ENCODE measurements around the gene IGF2R. TPM values are rescaled to one million over a fixed set of nuclear protein-coding genes. Genes with fewer than 3 reads are reported as not detected.
A peak's percentile ranks its signal among the peaks of the same experiment; 100 is the strongest.

IGF2R gene
- total and polyA plus RNA-seq, 7 donors: 40.1 to 167 (median 113) TPM

DNA sequence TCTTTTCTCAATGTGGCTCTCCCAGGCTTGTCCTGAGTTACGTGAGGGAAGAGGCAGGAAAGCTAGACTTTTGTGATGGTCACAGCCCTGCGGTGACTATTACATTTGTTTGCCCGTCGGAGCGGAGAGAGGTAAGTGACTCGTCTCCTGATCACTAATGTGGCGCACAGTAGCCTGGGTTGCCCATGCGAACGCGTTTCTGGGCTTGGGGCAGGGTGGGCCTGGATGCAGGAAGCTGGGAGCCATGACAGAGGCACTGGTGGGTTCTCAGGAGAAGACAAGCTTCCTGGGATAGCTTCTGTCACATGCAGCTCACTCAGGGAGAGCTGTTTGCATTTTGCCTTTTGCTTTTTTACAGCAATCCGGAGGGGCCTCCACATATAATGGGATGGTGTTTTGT, 60.6 kb downstream of the IGF2R start:
- peaks cover 6 to 67% of the 10 kb centered on the region in 2 donors for H3K36me3 ChIP-seq (ENCODE audit: insufficient read depth in 1 of 2, low read depth in 1 of 2)
- no peaks in the 10 kb centered on the region for H3K27me3 ChIP-seq (ENCODE audit: insufficient read depth in 3 of 3, low read length in 2 of 3)
- peak overlapping the region; percentile 80 for H3K27ac ChIP-seq
- intact Hi-C loops (cut with DNase I): loop anchor here in 1 of 2 donors (5.0 kb wide), 1 partner anchor 47 kb away; no protein-coding TSS in a partner anchor
- DNase-seq (no peak), ATAC-seq (no peak)
- no peak for TF ChIP-seq CTCF (IDR thresholded peaks at IDR 0.05)
- H3K9me3 ChIP-seq: no peaks in the 10 kb centered on the region
- H3K4me3 ChIP-seq: no peak overlapping the region
- H3K4me1 ChIP-seq: peaks cover 50% of the 10 kb centered on the region
- 82 to 87% (median 86%) methylated on average over 11 of the region's 11 CpGs for WGBS, 3 donors

GRCh38 chr6:160030103-160030502, 61.2 kb downstream of the IGF2R start:
- peaks cover 6 to 67% of the 10 kb centered on the region in 2 donors for H3K36me3 ChIP-seq (ENCODE audit: insufficient read depth in 1 of 2, low read depth in 1 of 2)
- 7 to 18% (median 10%) methylated on average over 5 of the region's 5 CpGs for WGBS, 3 donors
- H3K9me3 ChIP-seq: no peaks in the 10 kb centered on the region
- DNase-seq (peak; percentile 92 to 95), ATAC-seq (peak; percentile 88 to 92 (median 90))
- H3K27ac ChIP-seq: peak overlapping the region; percentile 80
- no peak overlapping the region for H3K4me3 ChIP-seq
- TF ChIP-seq CTCF (IDR thresholded peaks at IDR 0.05): no peak
- no peaks in the 10 kb centered on the region for H3K27me3 ChIP-seq (ENCODE audit: insufficient read depth in 3 of 3, low read length in 2 of 3)
- peaks cover 48% of the 10 kb centered on the region for H3K4me1 ChIP-seq
- intact Hi-C loops (cut with DNase I): loop anchor here (1.0 to 10.0 kb wide), 3 partner anchors 62 to 235 kb away; partner anchors contain the start of gene MRPL18 (in 1 of the 2)

DNA sequence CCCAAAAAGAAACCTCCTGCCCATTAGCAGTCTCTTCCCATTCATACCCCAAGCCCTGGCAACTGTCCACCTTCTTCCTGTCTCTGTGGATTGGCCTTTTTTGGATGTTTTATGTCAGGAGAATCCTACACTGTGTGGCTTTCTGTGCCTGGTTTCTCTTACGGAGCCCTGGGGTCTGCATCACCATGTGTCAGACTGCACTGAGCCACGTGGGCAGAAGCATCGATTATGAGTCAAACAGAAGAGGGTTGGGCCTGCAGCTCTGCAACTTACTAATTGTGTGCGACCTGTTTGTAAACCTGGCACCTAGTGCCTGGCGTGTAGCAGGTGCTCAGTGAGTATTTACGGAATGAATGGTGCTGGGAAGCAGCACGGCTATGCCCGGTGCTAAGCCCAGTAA, 62.6 kb downstream of the IGF2R start:
- intact Hi-C loops (cut with DNase I): loop anchor here (10.0 kb wide), 2 partner anchors 157 to 237 kb away; partner anchors contain the start of gene MRPL18 (in 1 of the 2)
- peaks cover 6 to 74% of the 10 kb centered on the region in 2 donors for H3K36me3 ChIP-seq (ENCODE audit: insufficient read depth in 1 of 2, low read depth in 1 of 2)
- no peak for DNase-seq
- H3K9me3 ChIP-seq: no peaks in the 10 kb centered on the region
- H3K27me3 ChIP-seq (ENCODE audit: insufficient read depth in 3 of 3, low read length in 2 of 3): no peaks in the 10 kb centered on the region
- ATAC-seq: no peak
- 65 to 80% (median 67%) methylated on average over 8 of the region's 8 CpGs for WGBS, 3 donors
- no peak for TF ChIP-seq CTCF (IDR thresholded peaks at IDR 0.05)
- H3K4me3 ChIP-seq: no peak overlapping the region
- H3K4me1 ChIP-seq: peaks cover 54% of the 10 kb centered on the region
- peak overlapping the region; percentile 80 for H3K27ac ChIP-seq

GRCh38 chr6:160031871-160032270, 63.0 kb downstream of the IGF2R start:
- 71 to 87% (median 78%) methylated on average over 11 of the region's 11 CpGs for WGBS, 3 donors
- H3K27me3 ChIP-seq (ENCODE audit: insufficient read depth in 3 of 3, low read length in 2 of 3): no peaks in the 10 kb centered on the region
- DNase-seq (no peak), ATAC-seq (no peak)
- peaks cover 6 to 71% of the 10 kb centered on the region in 2 donors for H3K36me3 ChIP-seq (ENCODE audit: insufficient read depth in 1 of 2, low read depth in 1 of 2)
- TF ChIP-seq CTCF (IDR thresholded peaks at IDR 0.05): no peak
- intact Hi-C loops (cut with DNase I): loop anchor here (10.0 kb wide), 2 partner anchors 157 to 237 kb away; partner anchors contain the start of gene MRPL18 (in 1 of the 2)
- no peak overlapping the region for H3K4me3 ChIP-seq
- peak overlapping the region; percentile 80 for H3K27ac ChIP-seq
- peaks cover 54% of the 10 kb centered on the region for H3K4me1 ChIP-seq
- H3K9me3 ChIP-seq: no peaks in the 10 kb centered on the region

GRCh38 chr6:160032538-160032937, 63.7 kb downstream of the IGF2R start:
- peaks cover 6 to 65% of the 10 kb centered on the region in 2 donors for H3K36me3 ChIP-seq (ENCODE audit: insufficient read depth in 1 of 2, low read depth in 1 of 2)
- WGBS, 3 donors: 71 to 77% (median 72%) methylated on average over 7 of the region's 7 CpGs
- no peaks in the 10 kb centered on the region for H3K27me3 ChIP-seq (ENCODE audit: insufficient read depth in 3 of 3, low read length in 2 of 3)
- H3K4me3 ChIP-seq: no peak overlapping the region
- peaks cover 53% of the 10 kb centered on the region for H3K4me1 ChIP-seq
- intact Hi-C loops (cut with DNase I): loop anchor here (10.0 kb wide), 2 partner anchors 158 to 238 kb away; partner anchors contain the start of gene MRPL18 (in 1 of the 2)
- no peak overlapping the region for H3K27ac ChIP-seq
- no peak for TF ChIP-seq CTCF (IDR thresholded peaks at IDR 0.05)
- no peak for DNase-seq
- no peaks in the 10 kb centered on the region for H3K9me3 ChIP-seq
- ATAC-seq: no peak
